ENCODE measurements around the gene OPN1SW. TPM values are rescaled to one million over a fixed set of nuclear protein-coding genes. Genes with fewer than 3 reads are reported as not detected.

The OPN1SW gene
- total RNA-seq, 2 donors from 2014 or later, result not detected

- Histone ChIP-seq H3K4me3 (no peak overlapping the region), H3K9me3 (no peaks in the 10 kb centered on the region), H3K27me3 (peaks cover 8% of the 10 kb centered on the region), H3K27ac (no peak overlapping the region), H3K4me1 (no peaks in the 10 kb centered on the region), H3K36me3 (no peaks in the 10 kb centered on the region), H3K9ac (ENCODE audit: low read depth in 2 of 2, low read length in 2 of 2) (no peak overlapping the region)
- no peak for TF ChIP-seq CTCF (IDR thresholded peaks at IDR 0.05)
- no peak for DNase-seq
- intact Hi-C loops (cut with DNase I), result no loop called here
Measured at GRCh38 chr7:128732521-128733277, 42.9 kb downstream of the OPN1SW start.

DNA sequence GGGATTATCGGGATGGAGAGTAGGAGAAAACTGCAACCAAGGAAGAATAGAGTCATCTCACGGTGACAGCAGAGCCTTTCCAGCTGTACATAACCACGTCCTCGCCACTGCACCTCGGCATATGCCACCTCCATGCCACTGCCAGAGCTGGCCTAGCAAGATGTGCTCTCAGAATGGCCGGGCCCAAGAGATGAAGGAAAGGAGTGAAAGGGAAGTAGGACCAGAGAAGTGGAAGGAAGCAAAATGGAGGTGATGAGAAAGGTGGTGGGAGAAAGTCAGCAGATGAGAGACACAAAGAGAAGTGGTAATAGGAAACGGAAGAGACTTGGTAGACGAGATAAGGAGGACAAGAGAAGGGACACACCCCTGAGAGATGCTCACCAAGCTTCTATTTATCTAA, 44.4 kb downstream of the OPN1SW start:
- Histone ChIP-seq H3K27ac (no peak overlapping the region), H3K36me3 (no peaks in the 10 kb centered on the region), H3K4me1 (no peaks in the 10 kb centered on the region), H3K9me3 (no peaks in the 10 kb centered on the region), H3K4me3 (no peak overlapping the region), H3K9ac (ENCODE audit: low read depth in 2 of 2, low read length in 2 of 2) (no peak overlapping the region), H3K27me3 (peaks cover 8% of the 10 kb centered on the region)
- TF ChIP-seq CTCF (IDR thresholded peaks at IDR 0.05), result no peak
- DNase-seq, result no peak
- intact Hi-C loops (cut with DNase I), result no loop called here

DNA sequence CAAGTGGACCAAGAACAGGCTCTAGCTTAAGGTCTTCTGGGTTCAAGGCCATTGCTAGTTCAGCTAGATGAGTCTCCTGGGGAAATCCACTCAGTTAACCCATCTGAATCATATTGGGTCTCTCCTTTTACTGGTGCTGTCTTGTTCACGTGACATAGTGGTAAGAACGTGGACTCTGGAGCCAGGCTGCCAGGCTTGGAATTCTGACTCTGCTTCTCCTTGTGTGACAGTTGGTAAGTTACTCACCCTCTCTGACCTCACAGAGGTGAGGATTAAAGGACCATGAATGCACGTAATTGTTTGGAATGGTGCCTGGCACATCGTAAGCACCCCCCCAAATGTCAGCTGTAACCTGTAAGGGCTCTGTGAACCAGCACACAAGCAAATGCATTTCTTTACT, 46.1 kb downstream of the OPN1SW start:
- H3K4me1 ChIP-seq, result no peaks in the 10 kb centered on the region
- intact Hi-C loops (cut with DNase I), result no loop called here
- no peak overlapping the region for H3K4me3 ChIP-seq
- H3K27me3 ChIP-seq, result peaks cover 8% of the 10 kb centered on the region
- H3K36me3 ChIP-seq, result no peaks in the 10 kb centered on the region
- no peaks in the 10 kb centered on the region for H3K9me3 ChIP-seq
- DNase-seq, result no peak
- no peak for TF ChIP-seq CTCF (IDR thresholded peaks at IDR 0.05)
- no peak overlapping the region for H3K9ac ChIP-seq (ENCODE audit: low read depth in 2 of 2, low read length in 2 of 2)
- no peak overlapping the region for H3K27ac ChIP-seq

DNA sequence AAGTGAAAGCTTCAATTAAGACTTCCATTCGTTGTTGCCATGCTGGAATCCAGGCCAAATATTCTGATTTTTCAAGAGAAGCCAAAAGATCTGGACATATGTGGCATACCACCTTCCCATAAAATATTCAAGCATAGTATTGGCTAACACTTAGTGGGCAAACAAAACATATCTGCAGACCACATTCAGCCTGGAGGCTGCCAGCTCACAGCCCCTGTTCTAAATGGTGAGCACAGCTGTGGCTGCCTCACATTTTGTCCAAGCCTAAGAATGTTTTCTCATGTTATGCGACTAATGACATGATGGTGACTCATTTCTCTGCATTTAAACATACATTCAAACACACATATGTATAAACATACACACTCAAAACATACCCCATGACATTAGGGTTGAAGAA, 47.0 kb downstream of the OPN1SW start:
- H3K27me3 ChIP-seq, result peaks cover 8% of the 10 kb centered on the region
- no peak overlapping the region for H3K27ac ChIP-seq
- DNase-seq, result no peak
- no peaks in the 10 kb centered on the region for H3K36me3 ChIP-seq
- no peak overlapping the region for H3K4me3 ChIP-seq
- no peak overlapping the region for H3K9ac ChIP-seq (ENCODE audit: low read depth in 2 of 2, low read length in 2 of 2)
- no peak for TF ChIP-seq CTCF (IDR thresholded peaks at IDR 0.05)
- no peaks in the 10 kb centered on the region for H3K9me3 ChIP-seq
- intact Hi-C loops (cut with DNase I), result no loop called here
- H3K4me1 ChIP-seq, result no peaks in the 10 kb centered on the region

GRCh38 chr7:128727239-128727638, 48.4 kb downstream of the OPN1SW start:
- TF ChIP-seq CTCF (IDR thresholded peaks at IDR 0.05), result no peak
- H3K27ac ChIP-seq, result no peak overlapping the region
- H3K9me3 ChIP-seq, result no peaks in the 10 kb centered on the region
- H3K4me3 ChIP-seq, result no peak overlapping the region
- H3K27me3 ChIP-seq, result no peaks in the 10 kb centered on the region
- no peaks in the 10 kb centered on the region for H3K36me3 ChIP-seq
- intact Hi-C loops (cut with DNase I), result no loop called here
- no peak overlapping the region for H3K9ac ChIP-seq (ENCODE audit: low read depth in 2 of 2, low read length in 2 of 2)
- no peak for DNase-seq
- no peaks in the 10 kb centered on the region for H3K4me1 ChIP-seq

All from colonic mucosa (tissue), 4 donors.